ENCODE results near the gene DDX25. TPM values are rescaled to one million over a fixed set of nuclear protein-coding genes. Genes with fewer than 3 reads are reported as not detected.

The DDX25 gene
- total and polyA plus RNA-seq, 2 of the 8 experiments (the other 6 are each of a cell fraction or from before 2014, with no cell fraction given): 17.6 to 17.9 TPM

GRCh38 chr11:125933030-125933813 is 28.9 kb downstream of the DDX25 start:
- Histone ChIP-seq H3K9me3 (ENCODE audit: insufficient read depth in 2 of 2, low read depth in 1 of 2, low read length in 1 of 2) (no peaks in the 10 kb centered on the region), H4K20me1 (replicated peaks in 1 of 2; ENCODE audit: control insufficient read depth in 1 of 2, insufficient read depth in 2 of 2, low read length in 2 of 2) (no peaks in the 10 kb centered on the region), H2BK20ac (ENCODE audit: low read length) (peak overlapping the region; percentile 2), H4K8ac (ENCODE audit: extremely low read depth, insufficient read depth, low read length) (no peak overlapping the region; the same call in 1 of the 2 replicates), H2BK5ac (ENCODE audit: low read depth, low read length) (peak overlapping the region; percentile 3; the same call in 1 of the 2 replicates), H4K5ac (ENCODE audit: insufficient read length, low read depth, low read length) (no peak overlapping the region), H3K27me3 (replicated peaks in 1 of 4; ENCODE audit: control insufficient read depth in 3 of 4, extremely low read depth in 1 of 4, insufficient read depth in 3 of 4, low read length in 3 of 4) (peaks cover 0 to 6% (median 2%) of the 10 kb centered on the region in 4 experiments; a peak in 2 of 7 replicates), H3K4me1 (replicated peaks in 1 of 4; ENCODE audit: control insufficient read depth in 3 of 4, insufficient read depth in 4 of 4, low read length in 3 of 4) (peaks cover 6 to 14% (median 11%) of the 10 kb centered on the region in 4 experiments), H3K4me3 (ENCODE audit: extremely low read depth in 1 of 4, insufficient read depth in 2 of 4, low read depth in 3 of 4, low read length in 4 of 4) (peak overlapping the region in 1 of 4 experiments; percentile 3; a peak in 1 of 8 replicates), H2AFZ (ENCODE audit: low read length) (0 out of 2 replicates have a peak overlapping the region, but pooled peaks have one; percentile 0), H3K23me2 (ENCODE audit: low read depth, low read length) (no peaks in the 10 kb centered on the region), H3K4me2 (ENCODE audit: insufficient read depth in 1 of 2, low read depth in 2 of 2, low read length in 2 of 2) (peak overlapping the region; percentile 33 to 65), H3K36me3 (ENCODE audit: control insufficient read depth in 2 of 4, insufficient read depth in 4 of 4, low read length in 3 of 4) (no peaks in the 10 kb centered on the region), H3K56ac (replicated peaks; ENCODE audit: insufficient read length, low read depth, low read length) (no peak overlapping the region), H2BK120ac (replicated peaks; ENCODE audit: low read depth, low read length) (no peak overlapping the region), H2BK15ac (ENCODE audit: low read length) (no peak overlapping the region), H3K23ac (ENCODE audit: insufficient read length) (no peak overlapping the region), H3K79me2 (ENCODE audit: control insufficient read depth in 1 of 2, insufficient read depth in 2 of 2, low read length in 2 of 2) (no peaks in the 10 kb centered on the region), H3K4ac (replicated peaks; ENCODE audit: insufficient read length, low read depth, low read length) (no peak overlapping the region), H3K9ac (replicated peaks in 1 of 4; ENCODE audit: extremely low read depth in 1 of 4, low read depth in 3 of 4, low read length in 3 of 4) (no peak overlapping the region), H2AK5ac (ENCODE audit: low read depth, low read length) (no peak overlapping the region), H3K18ac (ENCODE audit: extremely low read depth, low read length) (peak overlapping the region; percentile 52; the same call in 1 of the 2 replicates), H3K27ac (ENCODE audit: low read depth, low read length) (peak overlapping the region; percentile 20; the same call in 1 of the 2 replicates), H3K14ac (ENCODE audit: insufficient read length) (no peak overlapping the region), H3K79me1 (ENCODE audit: low read depth, low read length) (no peaks in the 10 kb centered on the region), H4K91ac (replicated peaks; ENCODE audit: insufficient read length, low read length) (no peak overlapping the region), H2BK12ac (ENCODE audit: low read depth, low read length) (peak overlapping the region; percentile 71)
- ChIA-PET CTCF (ENCODE audit: partially characterized antibody) (interaction anchor here (1.0 to 7.0 kb wide), 5 partner anchors 9 to 261 kb away, joined by 5 to 76 read pairs (median 11); partner anchors contain the start of gene VSIG10L2), POLR2A (ENCODE audit: partially characterized antibody) (interaction anchor here (1.6 kb wide), 1 partner anchor 10 kb away, joined by 6 read pairs; no protein-coding TSS in a partner anchor)
- peak in 1 of 2 experiments; percentile 19 for DNase-seq (ENCODE audit: low read depth in 1 of 2, low spot score in 2 of 2)
- 57% methylated on average over 12 of the region's 12 CpGs; no CpG with 5 or more reads in 1 of the 2 experiments for WGBS, 2 experiments (ENCODE audit: extremely low coverage in 1 of 2, insufficient coverage in 1 of 2, insufficient read length in 1 of 2, insufficient replicate concordance in 2 of 2, low coverage in 1 of 2, low lambda C conversion rate in 2 of 2, missing lambda C conversion rate in 1 of 2)
- TF ChIP-seq MAX (IDR thresholded peaks at IDR 0.05) (peak; percentile 46; the same call in 1 of the 2 replicates), E2F6 (IDR thresholded peaks at IDR 0.05) (0 out of 2 replicates have a peak, but pooled peaks have one; percentile 12), RXRA (IDR thresholded peaks at IDR 0.05; ENCODE audit: insufficient read depth, low read depth, low read length) (no peak)
- FAIRE-seq: peak; percentile 19
